Neuronal stem cell (in vitro differentiated cells): Measurements from ENCODE around the gene ATOH8.

Experiments
- DNase-seq: peaks from one replicate; pipeline ENCODE4 v3.0.0-alpha.2; 2013; ENCODE audit warnings: low spot score
- H2AFZ ChIP-seq: one replicate; pipeline ENCODE4 v1.6.1; 2013; ENCODE audit warnings: mild to moderate bottlenecking, low read length, inconsistent platforms
- H2AK5ac ChIP-seq: 2 replicates; pipeline ENCODE4 v1.6.1; 2013; ENCODE audit warnings: low read depth, mild to moderate bottlenecking, inconsistent platforms, low read length, moderate library complexity, mixed read lengths
- H2BK120ac ChIP-seq: 2 replicates; pipeline ENCODE4 v1.6.1; 2013; ENCODE audit warnings: low read depth, mild to moderate bottlenecking, inconsistent platforms, low read length, moderate library complexity, mixed read lengths
- H2BK12ac ChIP-seq: one replicate; pipeline ENCODE4 v1.6.1; 2013; ENCODE audit warnings: low read length, inconsistent platforms
- H2BK15ac ChIP-seq: 2 replicates; pipeline ENCODE4 v1.6.1; 2013; ENCODE audit warnings: mild to moderate bottlenecking, low read length, inconsistent platforms, mixed read lengths
- H2BK5ac ChIP-seq: one replicate; pipeline ENCODE4 v1.6.1; 2013; ENCODE audit warnings: inconsistent platforms, mild to moderate bottlenecking, low read length, moderate library complexity
- H3K14ac ChIP-seq: one replicate; pipeline ENCODE4 v1.6.1; 2013; ENCODE audit warnings: low read length, inconsistent platforms
- H3K18ac ChIP-seq: 2 replicates; pipeline ENCODE4 v1.6.1; 2013; ENCODE audit warnings: low read length, inconsistent platforms
- H3K23ac ChIP-seq: 2 replicates; pipeline ENCODE4 v1.6.1; 2013; ENCODE audit warnings: low read depth, mild to moderate bottlenecking, mixed read lengths, low read length, inconsistent platforms; ENCODE audit not compliant: poor library complexity
- H3K27ac ChIP-seq: replicated peaks from 3 replicates; pipeline ENCODE4 v1.5.1; 2013; ENCODE audit warnings: low read length, inconsistent platforms
- H3K27me3 ChIP-seq, 3 experiments: 2 replicates each; pipeline ENCODE4 v1.6.1; 2013; ENCODE audit warnings: low read length in 3 of 3, mild to moderate bottlenecking in 2 of 3, inconsistent platforms in 1 of 3, low read depth in 1 of 3, mixed read lengths in 1 of 3, moderate library complexity in 1 of 3; ENCODE audit not compliant: control insufficient read depth in 3 of 3, insufficient read depth in 3 of 3
- H3K36me3 ChIP-seq, 2 donors: replicated peaks in 1 of 2; 2 replicates each; pipeline ENCODE4 v1.6.1; 2013; ENCODE audit warnings: low read length in 2 of 2; ENCODE audit not compliant: control insufficient read depth in 2 of 2, insufficient read depth in 2 of 2
- H3K4ac ChIP-seq: 2 replicates; pipeline ENCODE4 v1.6.1; 2013; ENCODE audit warnings: inconsistent platforms, mild to moderate bottlenecking, low read length, moderate library complexity
- H3K4me1 ChIP-seq, 2 donors: 1 replicate in 1 of 2; 2 replicates in 1 of 2; pipeline ENCODE4 v1.6.1; 2013; ENCODE audit warnings: low read length in 2 of 2, low read depth in 1 of 2; ENCODE audit not compliant: control insufficient read depth in 2 of 2, insufficient read depth in 1 of 2
- H3K4me2 ChIP-seq: one replicate; pipeline ENCODE4 v1.6.1; 2013; ENCODE audit warnings: mild to moderate bottlenecking, low read length, inconsistent platforms; ENCODE audit not compliant: insufficient read depth, poor library complexity, severe bottlenecking
- H3K4me3 ChIP-seq, 2 donors: 2 replicates each; pipeline ENCODE4 v1.5.1; 2013; ENCODE audit warnings: low read length in 2 of 2, mild to moderate bottlenecking in 2 of 2, inconsistent platforms in 1 of 2, moderate library complexity in 1 of 2
- H3K79me1 ChIP-seq: one replicate; pipeline ENCODE4 v1.6.1; 2013; ENCODE audit warnings: low read depth, mild to moderate bottlenecking, inconsistent platforms, low read length, moderate library complexity
- H3K9ac ChIP-seq: one replicate; pipeline ENCODE4 v1.6.1; 2013; ENCODE audit warnings: mild to moderate bottlenecking, low read depth, low read length, inconsistent platforms; ENCODE audit not compliant: poor library complexity
- H3K9me3 ChIP-seq, 2 donors: replicated peaks in 1 of 2; 2 replicates each; pipeline versions ENCODE3 to v1.6.1; 2013; ENCODE audit warnings: low read length in 2 of 2, mild to moderate bottlenecking in 2 of 2, inconsistent platforms in 1 of 2, low read depth in 1 of 2, mixed read lengths in 1 of 2, moderate library complexity in 1 of 2; ENCODE audit not compliant: control insufficient read depth in 2 of 2, insufficient read depth in 1 of 2
- H4K8ac ChIP-seq: one replicate; pipeline ENCODE4 v1.6.1; 2013; ENCODE audit warnings: low read depth, mild to moderate bottlenecking, inconsistent platforms, low read length, moderate library complexity
- H4K91ac ChIP-seq: one replicate; pipeline ENCODE4 v1.6.1; 2013; ENCODE audit warnings: low read length, low read depth, mild to moderate bottlenecking, inconsistent platforms; ENCODE audit not compliant: poor library complexity
- WGBS, 2 donors: extraction: QIAGEN DNeasy Blood & Tissue Kit; methylation state at CpG; one replicate each; pipeline ENCODE4 v1.1.7; 2013; ENCODE audit warnings: missing lambda C conversion rate in 2 of 2, mixed read lengths in 1 of 2; ENCODE audit not compliant: insufficient read length in 2 of 2, insufficient replicate concordance in 1 of 2; ENCODE audit errors: extremely low coverage in 2 of 2; 5-methylcytosine and 5-hydroxymethylcytosine counted together

ATOH8 gene

GRCh38 chr2:85813982-85814801, 60.4 kb downstream of the ATOH8 start:
- Histone ChIP-seq H3K23ac (no peak overlapping the region), H2BK5ac (no peak overlapping the region), H2BK12ac (no peak overlapping the region), H2AK5ac (peak overlapping the region; percentile 66), H2AFZ (peak overlapping the region; percentile 54), H3K79me1 (no peaks in the 10 kb centered on the region), H2BK120ac (no peak overlapping the region), H3K9me3 (no peaks in the 10 kb centered on the region), H3K4me3 (no peak overlapping the region), H3K4ac (no peak overlapping the region), H3K27ac (no peak overlapping the region), H3K9ac (peak overlapping the region; percentile 33), H4K8ac (no peak overlapping the region), H4K91ac (no peak overlapping the region), H3K36me3 (no peaks in the 10 kb centered on the region), H3K27me3 (no peaks in the 10 kb centered on the region), H2BK15ac (no peak overlapping the region), H3K14ac (no peak overlapping the region), H3K4me2 (no peak overlapping the region), H3K4me1 (peaks cover 0 to 3% of the 10 kb centered on the region in 2 donors), H3K18ac (peak overlapping the region; percentile 68)
- DNase-seq: peak; percentile 81
- WGBS, 2 donors: no CpG with 5 or more reads among the region's 13 CpGs

DNA sequence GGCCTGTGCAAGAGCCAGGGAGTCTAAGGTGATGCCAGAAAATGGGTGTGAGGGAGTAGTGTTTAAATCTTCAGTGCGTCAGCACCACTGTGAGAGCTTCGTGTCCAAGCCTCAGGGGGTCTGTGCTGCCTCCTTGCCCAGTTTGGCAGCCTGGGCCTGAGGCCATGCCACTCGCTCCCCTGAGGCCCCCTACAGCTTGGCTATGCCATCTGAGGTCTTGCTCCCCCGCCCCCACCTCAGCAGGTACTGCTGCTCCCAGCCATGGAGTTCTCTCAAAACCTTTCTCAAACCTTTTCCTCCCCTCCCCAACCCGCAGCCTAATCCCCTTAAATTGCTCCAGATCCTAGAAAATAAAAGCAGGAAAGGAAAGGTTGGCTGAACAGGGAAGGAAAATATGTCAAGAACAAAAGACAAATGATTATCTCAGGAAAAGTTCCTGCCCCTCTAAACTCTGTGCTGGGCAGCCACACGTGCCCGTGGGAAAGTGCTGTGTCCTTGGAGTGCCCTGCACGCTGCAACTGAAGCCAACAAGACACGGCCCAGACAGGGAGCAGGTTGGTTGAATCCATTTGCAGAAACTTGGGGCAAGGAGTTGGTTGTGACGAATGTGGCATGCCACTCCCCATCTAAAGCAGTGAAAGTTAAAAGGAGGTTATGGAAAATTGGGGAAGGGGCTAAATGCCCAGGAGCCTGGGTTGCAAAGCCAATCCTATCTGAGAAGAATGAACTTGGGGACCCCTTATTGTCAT, 61.2 kb downstream of the ATOH8 start:
- no peak overlapping the region for H3K9ac ChIP-seq

GRCh38 chr2:85819811-85820510, 66.2 kb downstream of the ATOH8 start:
- H4K8ac ChIP-seq: no peak overlapping the region
- no peak overlapping the region for H3K4me3 ChIP-seq
- no peaks in the 10 kb centered on the region for H3K27me3 ChIP-seq
- no peaks in the 10 kb centered on the region for H3K4me1 ChIP-seq
- no peak overlapping the region for H2AK5ac ChIP-seq
- no CpG with 5 or more reads among the region's 6 CpGs for WGBS, 2 donors
- no peaks in the 10 kb centered on the region for H3K79me1 ChIP-seq
- no peak overlapping the region for H3K4ac ChIP-seq
- DNase-seq: no peak
- no peak overlapping the region for H2BK12ac ChIP-seq
- no peak overlapping the region for H2BK120ac ChIP-seq
- H3K9ac ChIP-seq: no peak overlapping the region
- H3K14ac ChIP-seq: no peak overlapping the region
- no peak overlapping the region for H3K18ac ChIP-seq
- H3K4me2 ChIP-seq: no peak overlapping the region
- no peaks in the 10 kb centered on the region for H3K36me3 ChIP-seq
- H4K91ac ChIP-seq: no peak overlapping the region
- H2BK5ac ChIP-seq: no peak overlapping the region
- H2BK15ac ChIP-seq: no peak overlapping the region
- H3K23ac ChIP-seq: no peak overlapping the region
- no peak overlapping the region for H2AFZ ChIP-seq
- H3K9me3 ChIP-seq: no peaks in the 10 kb centered on the region
- no peak overlapping the region for H3K27ac ChIP-seq

More for the DNA sequence above, 61.2 kb downstream of the ATOH8 start:
- Histone ChIP-seq H2AFZ (no peak overlapping the region), H2BK12ac (no peak overlapping the region), H3K4ac (no peak overlapping the region), H3K9me3 (no peaks in the 10 kb centered on the region), H3K27me3 (no peaks in the 10 kb centered on the region), H3K79me1 (no peaks in the 10 kb centered on the region), H3K18ac (peak overlapping the region; percentile 5), H3K27ac (no peak overlapping the region), H2BK5ac (no peak overlapping the region), H3K36me3 (no peaks in the 10 kb centered on the region), H3K4me3 (no peak overlapping the region), H2AK5ac (no peak overlapping the region), H3K23ac (no peak overlapping the region), H2BK15ac (no peak overlapping the region), H4K8ac (no peak overlapping the region), H3K14ac (no peak overlapping the region), H4K91ac (no peak overlapping the region), H3K4me2 (no peak overlapping the region), H3K4me1 (peaks cover 0 to 3% of the 10 kb centered on the region in 2 donors), H2BK120ac (no peak overlapping the region)
- DNase-seq: no peak
- no CpG with 5 or more reads among the region's 10 CpGs for WGBS, 2 donors

DNA sequence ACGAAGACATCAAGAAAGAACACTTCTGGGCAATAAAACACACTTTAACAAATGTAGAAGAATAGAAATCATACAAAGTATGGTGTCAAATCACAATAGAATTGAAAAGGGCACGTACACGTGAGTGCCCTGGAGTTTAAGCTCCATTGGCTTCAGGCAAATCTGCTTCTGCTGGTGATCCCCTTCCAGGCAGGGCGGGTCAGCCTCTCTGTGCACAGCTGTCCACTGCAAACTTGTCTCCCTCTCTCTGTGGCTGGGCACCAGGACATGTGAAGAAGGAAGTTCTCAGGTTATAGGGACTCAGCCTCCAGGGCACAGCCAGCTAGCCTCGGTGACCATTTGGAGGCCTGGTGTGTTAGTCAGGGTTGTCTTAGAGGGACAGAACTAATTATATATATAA, 69.0 kb downstream of the ATOH8 start:
- no peak overlapping the region for H3K4me2 ChIP-seq
- no peak overlapping the region for H4K8ac ChIP-seq
- no peak overlapping the region for H3K9ac ChIP-seq
- no peak overlapping the region for H2BK5ac ChIP-seq
- no peak overlapping the region for H2AFZ ChIP-seq
- H3K4me3 ChIP-seq: peak overlapping the region in 1 of 2 donors; percentile 5
- no peaks in the 10 kb centered on the region for H3K36me3 ChIP-seq
- H3K27ac ChIP-seq: no peak overlapping the region
- no peak overlapping the region for H2BK120ac ChIP-seq
- no peak overlapping the region for H2BK15ac ChIP-seq
- peaks cover 0 to 5% of the 10 kb centered on the region in 2 donors for H3K4me1 ChIP-seq
- no peak overlapping the region for H3K4ac ChIP-seq
- H2BK12ac ChIP-seq: no peak overlapping the region
- H3K27me3 ChIP-seq: no peaks in the 10 kb centered on the region
- no peak overlapping the region for H4K91ac ChIP-seq
- no peak overlapping the region for H3K14ac ChIP-seq
- H3K9me3 ChIP-seq: no peaks in the 10 kb centered on the region
- no peak for DNase-seq
- no CpG with 5 or more reads among the region's 5 CpGs for WGBS, 2 donors
- no peak overlapping the region for H3K23ac ChIP-seq
- no peaks in the 10 kb centered on the region for H3K79me1 ChIP-seq
- H2AK5ac ChIP-seq: no peak overlapping the region
- H3K18ac ChIP-seq: peak overlapping the region; percentile 53
